Measurements from ENCODE around the gene MAPK8IP2.

MAPK8IP2 gene

DNA sequence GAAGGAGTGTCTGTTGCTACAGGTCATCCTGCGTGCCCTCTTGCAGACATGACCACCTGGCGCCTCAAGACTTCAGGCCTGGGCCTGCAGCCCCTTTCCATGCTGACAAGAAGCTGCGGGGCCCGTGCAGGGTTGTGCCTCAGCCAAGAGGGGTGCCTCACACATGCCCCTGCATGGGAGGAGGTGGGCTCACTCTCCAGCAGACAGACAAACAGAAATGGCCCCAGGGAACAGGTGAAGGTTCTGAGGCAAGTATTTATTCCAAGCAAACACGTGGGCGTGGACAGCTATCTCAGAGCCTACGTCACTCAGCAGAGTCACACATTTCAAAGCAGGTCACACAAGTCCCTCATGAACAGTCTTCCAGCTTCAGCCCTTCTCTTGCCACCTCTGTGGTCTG is 32.0 kb upstream of the MAPK8IP2 start:
- Histone ChIP-seq H3K27me3 (0 out of 2 replicates have a peak, but pooled peaks cover under 1% of the 10 kb centered on the region), H3K9me3 (no peaks in the 10 kb centered on the region), H3K36me3 (peaks cover 7% of the 10 kb centered on the region; the same call in 1 of the 2 replicates), H3K4me3 (ENCODE audit: low read depth, low read length) (no peak overlapping the region), H3K4me1 (no peaks in the 10 kb centered on the region)
- DNase-seq = no peak
- TF ChIP-seq, protein P1, sequence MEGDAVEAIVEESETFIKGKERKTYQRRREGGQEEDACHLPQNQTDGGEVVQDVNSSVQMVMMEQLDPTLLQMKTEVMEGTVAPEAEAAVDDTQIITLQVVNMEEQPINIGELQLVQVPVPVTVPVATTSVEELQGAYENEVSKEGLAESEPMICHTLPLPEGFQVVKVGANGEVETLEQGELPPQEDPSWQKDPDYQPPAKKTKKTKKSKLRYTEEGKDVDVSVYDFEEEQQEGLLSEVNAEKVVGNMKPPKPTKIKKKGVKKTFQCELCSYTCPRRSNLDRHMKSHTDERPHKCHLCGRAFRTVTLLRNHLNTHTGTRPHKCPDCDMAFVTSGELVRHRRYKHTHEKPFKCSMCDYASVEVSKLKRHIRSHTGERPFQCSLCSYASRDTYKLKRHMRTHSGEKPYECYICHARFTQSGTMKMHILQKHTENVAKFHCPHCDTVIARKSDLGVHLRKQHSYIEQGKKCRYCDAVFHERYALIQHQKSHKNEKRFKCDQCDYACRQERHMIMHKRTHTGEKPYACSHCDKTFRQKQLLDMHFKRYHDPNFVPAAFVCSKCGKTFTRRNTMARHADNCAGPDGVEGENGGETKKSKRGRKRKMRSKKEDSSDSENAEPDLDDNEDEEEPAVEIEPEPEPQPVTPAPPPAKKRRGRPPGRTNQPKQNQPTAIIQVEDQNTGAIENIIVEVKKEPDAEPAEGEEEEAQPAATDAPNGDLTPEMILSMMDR (IDR thresholded peaks at IDR 0.05; ENCODE audit: low read depth, low read length) = no peak

DNA sequence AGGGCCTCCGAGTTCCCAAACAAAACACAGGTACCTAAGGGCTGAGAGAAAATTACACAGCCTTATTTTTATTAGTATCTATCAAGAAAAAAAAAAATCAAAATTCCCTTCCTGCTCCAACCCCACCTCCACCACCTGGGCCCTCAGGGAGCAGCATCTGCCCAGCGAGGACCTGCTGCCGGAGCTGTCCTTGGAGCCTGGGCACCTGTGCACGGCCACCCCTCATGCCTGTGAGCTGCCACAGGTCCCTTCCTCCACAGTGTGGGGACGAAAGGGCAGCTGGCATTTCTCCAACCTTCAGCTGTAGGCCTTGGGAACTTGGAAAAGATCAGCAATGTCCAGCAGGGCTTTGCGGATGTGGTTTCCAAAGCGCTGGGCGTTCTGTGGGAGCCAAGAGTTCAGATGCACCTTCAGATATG is 31.5 kb upstream of the MAPK8IP2 start:
- no peaks in the 10 kb centered on the region for H3K4me1 ChIP-seq
- no peak overlapping the region for H3K4me3 ChIP-seq (ENCODE audit: low read depth, low read length)
- no peaks in the 10 kb centered on the region for H3K27me3 ChIP-seq
- no peak for DNase-seq
- H3K9me3 ChIP-seq = no peaks in the 10 kb centered on the region
- TF ChIP-seq, protein P1 (IDR thresholded peaks at IDR 0.05; ENCODE audit: low read depth, low read length) = no peak
- peaks cover 7% of the 10 kb centered on the region; the same call in 1 of the 2 replicates for H3K36me3 ChIP-seq

DNA sequence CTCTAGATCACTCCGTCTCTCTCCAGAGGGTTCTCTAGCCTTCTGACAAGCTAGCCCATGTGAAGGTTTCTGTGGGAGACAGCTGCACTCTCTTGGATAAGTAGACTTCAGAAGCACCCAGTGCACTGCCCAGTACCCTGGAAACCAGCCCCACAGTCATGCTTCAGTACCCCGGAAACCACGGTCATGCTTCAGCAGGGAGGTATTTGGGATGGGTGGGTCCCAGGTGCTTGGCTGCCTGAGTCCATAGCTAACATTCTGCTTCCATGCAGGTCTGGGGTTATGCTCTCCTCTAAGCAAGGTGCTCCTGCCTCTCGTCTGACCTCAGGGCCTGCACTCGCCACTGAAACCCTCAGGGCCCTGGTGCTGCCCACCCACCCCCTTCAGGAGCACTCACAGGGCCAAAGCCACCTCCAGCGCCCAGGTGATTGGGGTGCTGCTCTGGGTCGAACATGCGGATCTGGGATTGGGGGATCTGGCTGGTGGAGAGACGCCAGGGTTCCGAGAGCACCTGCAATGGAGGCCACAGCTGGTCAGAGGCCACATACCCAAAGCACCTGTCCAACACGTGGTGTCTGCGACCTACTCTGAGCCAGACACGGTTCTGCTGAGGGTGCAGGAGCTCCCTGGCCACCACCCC is 30.6 kb upstream of the MAPK8IP2 start:
- no peaks in the 10 kb centered on the region for H3K27me3 ChIP-seq
- peaks cover 7% of the 10 kb centered on the region; the same call in 1 of the 2 replicates for H3K36me3 ChIP-seq
- H3K4me1 ChIP-seq = no peaks in the 10 kb centered on the region
- no peak for DNase-seq
- no peaks in the 10 kb centered on the region for H3K9me3 ChIP-seq
- H3K4me3 ChIP-seq (ENCODE audit: low read depth, low read length) = no peak overlapping the region
- TF ChIP-seq, protein P1 (IDR thresholded peaks at IDR 0.05; ENCODE audit: low read depth, low read length) = no peak

DNA sequence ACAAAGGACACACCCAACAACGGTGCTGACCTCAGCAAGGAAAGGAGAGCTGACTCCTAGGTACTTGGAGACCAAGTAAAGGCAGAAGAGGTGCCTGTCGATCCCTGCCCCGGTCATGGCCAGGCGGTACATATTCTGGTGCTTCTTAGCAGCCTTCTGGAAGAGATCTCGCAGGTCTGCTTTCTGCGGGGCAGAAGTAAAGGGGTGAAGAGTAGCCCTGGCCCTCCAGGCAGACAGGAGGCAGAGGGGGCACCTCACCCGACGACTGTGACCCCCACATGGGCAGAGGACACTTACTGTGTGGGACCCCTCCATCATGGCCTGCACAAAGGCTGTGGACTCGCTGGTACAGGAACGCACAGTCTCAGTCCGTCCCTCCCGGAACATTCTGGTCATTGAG is 29.7 kb upstream of the MAPK8IP2 start:
- Histone ChIP-seq H3K36me3 (peaks cover 7% of the 10 kb centered on the region; the same call in 1 of the 2 replicates), H3K27me3 (no peaks in the 10 kb centered on the region), H3K4me3 (ENCODE audit: low read depth, low read length) (no peak overlapping the region), H3K9me3 (no peaks in the 10 kb centered on the region), H3K4me1 (no peaks in the 10 kb centered on the region)
- TF ChIP-seq, protein P1 (IDR thresholded peaks at IDR 0.05; ENCODE audit: low read depth, low read length) = no peak
- DNase-seq = no peak

DNA sequence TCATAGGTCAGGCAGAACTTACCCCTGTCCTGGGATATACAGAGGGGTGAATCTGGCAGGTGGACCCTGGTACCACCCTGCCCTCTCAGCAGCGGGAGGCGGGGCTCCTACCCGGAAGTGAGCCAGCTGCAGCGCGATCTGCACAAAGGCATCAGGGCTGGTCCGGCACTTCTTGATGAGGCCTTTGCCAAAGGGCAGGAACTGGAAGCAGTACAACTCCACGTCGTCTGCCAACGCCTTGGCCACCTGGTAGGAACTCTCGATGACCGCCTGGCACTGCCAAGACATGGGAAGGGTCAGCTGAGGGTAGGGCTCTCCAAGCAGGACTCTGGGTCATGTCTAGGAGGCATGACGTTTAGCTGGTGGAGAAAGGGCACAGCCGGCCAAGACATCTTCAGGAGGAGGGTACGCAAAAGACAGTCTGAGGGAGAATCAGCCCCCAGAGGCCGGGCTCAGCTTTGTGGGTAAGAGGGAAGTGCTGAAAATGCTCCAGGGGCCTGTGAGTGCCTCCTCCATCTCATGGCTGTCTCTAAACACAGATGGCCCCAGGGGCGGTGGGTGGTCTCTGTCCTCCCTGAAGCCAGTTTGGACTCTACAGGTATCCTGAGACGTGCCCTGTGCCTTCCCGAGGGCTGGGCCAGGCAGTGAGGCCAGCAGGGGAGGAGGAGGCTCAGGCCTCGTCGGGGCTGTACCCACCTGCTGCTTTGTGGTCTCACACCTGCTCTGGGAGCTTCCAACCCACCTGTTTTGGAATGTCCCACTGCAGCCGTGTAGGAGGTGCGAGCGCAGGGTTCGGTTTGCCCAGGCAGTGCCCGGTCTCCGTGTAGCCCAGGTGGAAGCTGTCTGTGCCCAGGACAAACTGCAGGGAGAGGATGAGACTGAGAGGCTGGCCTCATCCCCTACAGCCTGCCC is 29.1 kb upstream of the MAPK8IP2 start:
- Histone ChIP-seq H3K27me3 (no peaks in the 10 kb centered on the region), H3K9me3 (no peaks in the 10 kb centered on the region), H3K4me1 (no peaks in the 10 kb centered on the region), H3K36me3 (peaks cover 7% of the 10 kb centered on the region; the same call in 1 of the 2 replicates), H3K4me3 (ENCODE audit: low read depth, low read length) (no peak overlapping the region)
- TF ChIP-seq, protein P1 (IDR thresholded peaks at IDR 0.05; ENCODE audit: low read depth, low read length) = no peak
- no peak for DNase-seq

All from BE2C (cell line).